Neutrophil (primary cell): ENCODE measurements around the gene ZBTB7A.

Experiments used
- H3K27ac ChIP-seq: fragments of 200-600 bp; sonication (generic); 2 replicates; pipeline ENCODE4 v1.5.1; 2016; ENCODE audit warnings: mild to moderate bottlenecking, moderate library complexity
- H3K27me3 ChIP-seq: fragments of 200-600 bp; sonication (generic); 2 replicates; pipeline ENCODE4 v1.6.0; 2016; ENCODE audit warnings: mild to moderate bottlenecking
- H3K36me3 ChIP-seq: fragments of 200-600 bp; sonication (generic); 2 replicates; pipeline ENCODE4 v1.5.1; 2017
- H3K4me1 ChIP-seq, 2 experiments: fragments of 200-600 bp in 1 of 2; sonication (generic) in 1 of 2; 1 replicate in 1 of 2; 2 replicates in 1 of 2; pipeline versions ENCODE4 v1.5.1 to v1.6.1; 2013 to 2016; ENCODE audit warnings: low read depth in 1 of 2, low read length in 1 of 2, mild to moderate bottlenecking in 1 of 2, moderate library complexity in 1 of 2; ENCODE audit not compliant: control insufficient read depth in 1 of 2, insufficient read depth in 1 of 2
- H3K4me3 ChIP-seq, 2 experiments: fragments of 200-600 bp in 1 of 2; sonication (generic) in 1 of 2; 1 replicate in 1 of 2; 2 replicates in 1 of 2; pipeline ENCODE4 v1.5.1; 2013 to 2016; ENCODE audit warnings: low read depth in 1 of 2, low read length in 1 of 2, mild to moderate bottlenecking in 1 of 2, moderate library complexity in 1 of 2
- H3K9me3 ChIP-seq: fragments of 200-600 bp; sonication (generic); 2 replicates; pipeline ENCODE4 v1.5.1; 2016
- CTCF ChIP-seq: fragments of 200-600 bp; sonication (generic); IDR thresholded peaks from 2 replicates; pipeline ENCODE4 v1.5.1; 2016; ENCODE audit warnings: antibody characterized with exemption

Gene ZBTB7A

GRCh38 chr19:4027146-4027545 is 39.6 kb downstream of the ZBTB7A start:
- Histone ChIP-seq H3K9me3 (no peaks in the 10 kb centered on the region), H3K27ac (no peak overlapping the region), H3K36me3 (peaks cover 72% of the 10 kb centered on the region), H3K27me3 (no peaks in the 10 kb centered on the region), H3K4me1 (no peaks in the 10 kb centered on the region), H3K4me3 (no peak overlapping the region)
- no peak for TF ChIP-seq CTCF

- H3K4me3 ChIP-seq = no peak overlapping the region
- H3K27me3 ChIP-seq = no peaks in the 10 kb centered on the region
- peaks cover 59% of the 10 kb centered on the region for H3K36me3 ChIP-seq
- no peak for TF ChIP-seq CTCF
- no peak overlapping the region for H3K27ac ChIP-seq
- H3K9me3 ChIP-seq = no peaks in the 10 kb centered on the region
- no peaks in the 10 kb centered on the region for H3K4me1 ChIP-seq
Observed at GRCh38 chr19:4025317-4025716, 41.4 kb downstream of the ZBTB7A start.

- no peak overlapping the region for H3K27ac ChIP-seq
- no peaks in the 10 kb centered on the region for H3K27me3 ChIP-seq
- H3K4me1 ChIP-seq = no peaks in the 10 kb centered on the region
- no peak for TF ChIP-seq CTCF
- H3K36me3 ChIP-seq = peaks cover 55% of the 10 kb centered on the region
- H3K9me3 ChIP-seq = no peaks in the 10 kb centered on the region
- H3K4me3 ChIP-seq = no peak overlapping the region
Observed at GRCh38 chr19:4023600-4024398, 42.9 kb downstream of the ZBTB7A start.

- Histone ChIP-seq H3K4me1 (peaks cover 3 to 4% of the 10 kb centered on the region in 2 experiments), H3K27ac (no peak overlapping the region), H3K36me3 (peaks cover 68% of the 10 kb centered on the region), H3K4me3 (no peak overlapping the region), H3K9me3 (no peaks in the 10 kb centered on the region), H3K27me3 (no peaks in the 10 kb centered on the region)
- no peak for TF ChIP-seq CTCF
Observed at GRCh38 chr19:4019578-4019977, 47.1 kb downstream of the ZBTB7A start.

- H3K36me3 ChIP-seq = peaks cover 68% of the 10 kb centered on the region
- no peaks in the 10 kb centered on the region for H3K9me3 ChIP-seq
- H3K4me3 ChIP-seq = no peak overlapping the region
- no peak for TF ChIP-seq CTCF
- no peaks in the 10 kb centered on the region for H3K27me3 ChIP-seq
- H3K27ac ChIP-seq = no peak overlapping the region
- peaks cover 5 to 7% of the 10 kb centered on the region in 2 experiments for H3K4me1 ChIP-seq
Observed at GRCh38 chr19:4018775-4019504, 47.8 kb downstream of the ZBTB7A start.
